HG03039 (cell line): Measurements from ENCODE around the gene NUDT3.
"Not testable (repeated sequence)": the region's sequence is repeated elsewhere in the genome, so short reads cannot be mapped to it uniquely, and the experiment has no call there.

Experiments
- ATAC-seq: cut with Tn5 transposase; IDR thresholded peaks from one replicate; pipeline ENCODE4 v1.9.1; 2021; ENCODE audit warnings: mild to moderate bottlenecking, moderate library complexity; ENCODE audit not compliant: unreplicated experiment

The NUDT3 gene

GRCh38 chr6:34324221-34324620, 68.2 kb downstream of the NUDT3 start:
- ATAC-seq: not testable (repeated sequence)

DNA sequence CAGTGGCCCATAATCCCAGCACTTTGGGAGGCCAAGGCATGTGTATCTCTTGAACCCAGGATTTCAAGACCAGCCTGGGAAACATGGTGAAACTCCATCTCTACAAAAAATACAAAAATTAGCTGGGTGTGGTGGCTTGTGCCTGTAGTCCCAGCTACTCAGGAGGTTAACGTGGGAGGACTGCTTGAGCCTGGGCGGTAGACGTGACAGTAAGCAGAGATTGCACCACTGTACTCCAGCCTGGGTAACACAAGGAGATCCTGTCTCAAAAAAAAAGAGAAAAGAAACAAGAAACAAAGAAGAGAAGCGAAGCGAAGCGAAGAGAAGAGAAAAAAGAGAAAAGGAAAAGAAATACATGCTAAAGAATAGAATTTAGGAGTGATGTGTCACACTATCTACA, 69.2 kb downstream of the NUDT3 start:
- ATAC-seq: no peak

GRCh38 chr6:34322732-34323131, 69.7 kb downstream of the NUDT3 start:
- ATAC-seq: no peak

- no peak for ATAC-seq
Observed at GRCh38 chr6:34321821-34322220, 70.6 kb downstream of the NUDT3 start.

- ATAC-seq: no peak
Observed at GRCh38 chr6:34319471-34319885, 73.0 kb downstream of the NUDT3 start.

DNA sequence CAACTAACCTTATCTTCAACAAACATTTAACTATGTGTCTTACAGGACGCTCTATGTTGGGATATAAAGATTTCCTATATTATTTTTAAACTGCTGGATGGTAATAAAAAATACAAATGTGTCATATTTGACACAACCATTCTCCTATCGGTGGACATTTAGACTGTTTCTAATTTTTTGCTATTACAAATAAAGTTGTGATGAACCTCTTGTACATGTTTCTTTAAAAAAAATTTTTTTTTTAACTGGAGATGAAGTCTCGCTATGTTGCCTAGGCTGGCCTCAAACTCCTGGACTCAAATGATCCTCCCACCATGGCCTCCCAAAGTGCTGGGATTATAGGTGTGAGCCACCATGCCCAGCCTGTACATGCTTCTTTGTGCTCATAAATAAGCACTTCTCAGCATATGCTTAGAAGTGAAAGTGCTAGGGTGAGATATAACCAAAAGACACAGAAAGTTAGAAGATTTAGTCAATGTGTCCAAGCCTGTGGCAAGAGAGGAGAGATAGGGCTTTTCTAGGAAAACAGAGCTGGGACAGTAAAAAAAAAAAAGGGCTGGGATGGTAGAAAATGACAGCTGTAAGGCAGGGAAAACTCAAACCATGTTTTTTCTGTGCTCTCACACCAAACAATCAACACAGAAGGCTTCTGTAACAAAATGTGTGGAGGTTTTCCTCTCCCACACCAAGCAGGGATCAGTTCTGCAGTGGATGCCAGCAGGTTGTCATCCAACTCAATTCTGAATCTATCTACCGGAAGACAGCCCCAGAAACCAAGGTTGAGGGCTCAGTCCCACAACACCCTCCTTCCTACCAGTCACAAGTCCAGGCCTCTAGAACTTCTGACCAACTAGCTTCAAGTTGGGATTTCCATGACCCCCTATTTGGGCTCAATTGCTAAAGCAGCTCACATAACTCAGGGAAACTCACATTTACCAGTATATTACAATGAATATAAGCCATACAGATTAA, 73.7 kb downstream of the NUDT3 start:
- ATAC-seq: no peak

GRCh38 chr6:34317882-34318498, 74.5 kb downstream of the NUDT3 start:
- ATAC-seq: no peak

DNA sequence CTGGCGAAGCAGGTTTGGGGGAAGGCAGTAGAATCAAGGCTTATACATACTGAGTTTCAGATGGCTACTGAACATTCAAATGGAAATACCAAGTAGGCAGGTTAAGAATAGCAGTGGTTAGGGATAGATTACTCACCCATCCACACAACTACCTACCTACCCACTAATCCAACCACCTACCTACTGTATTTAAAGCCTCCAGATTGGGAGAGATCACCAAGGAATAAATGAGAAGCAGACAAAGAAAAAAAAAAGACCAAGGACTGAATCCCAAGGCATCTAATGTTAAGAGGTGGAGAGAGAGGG, 75.3 kb downstream of the NUDT3 start:
- ATAC-seq: no peak

DNA sequence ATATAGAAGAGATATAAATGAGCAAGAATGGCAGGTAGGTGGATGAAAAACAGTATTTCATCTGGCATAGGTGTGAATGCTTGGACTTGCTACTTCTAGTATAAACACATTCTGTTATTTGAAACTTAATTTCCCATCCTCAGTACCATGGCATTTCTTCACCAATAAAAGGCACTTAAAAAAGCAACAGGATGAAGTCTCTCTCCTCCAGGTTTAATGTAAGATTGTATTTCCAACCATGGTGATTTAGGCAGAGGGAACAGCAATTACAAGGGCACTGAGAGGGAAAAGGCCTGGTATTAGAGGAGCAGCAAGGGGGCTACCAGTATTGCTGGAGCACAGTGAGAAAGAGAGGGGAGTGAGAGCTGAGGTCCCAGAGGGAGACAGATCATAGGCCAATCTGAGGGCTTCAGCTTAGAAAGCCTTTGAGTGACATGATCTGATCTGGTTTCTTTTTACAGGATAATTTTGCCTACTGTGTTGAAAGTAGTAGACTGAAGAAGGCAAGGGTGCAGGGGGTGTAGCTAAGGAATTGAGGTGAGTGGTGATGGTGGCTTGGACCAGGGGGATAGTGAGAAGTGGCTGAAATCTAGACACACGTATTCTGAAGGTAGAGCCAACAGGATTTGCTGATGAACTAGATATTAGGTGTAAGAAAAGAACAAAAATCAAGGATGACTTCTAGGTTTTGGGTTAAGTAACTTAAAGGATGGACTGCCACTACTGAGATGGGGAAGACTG, 75.9 kb downstream of the NUDT3 start:
- ATAC-seq: no peak

- no peak for ATAC-seq
Observed at GRCh38 chr6:34315780-34316179, 76.7 kb downstream of the NUDT3 start.

DNA sequence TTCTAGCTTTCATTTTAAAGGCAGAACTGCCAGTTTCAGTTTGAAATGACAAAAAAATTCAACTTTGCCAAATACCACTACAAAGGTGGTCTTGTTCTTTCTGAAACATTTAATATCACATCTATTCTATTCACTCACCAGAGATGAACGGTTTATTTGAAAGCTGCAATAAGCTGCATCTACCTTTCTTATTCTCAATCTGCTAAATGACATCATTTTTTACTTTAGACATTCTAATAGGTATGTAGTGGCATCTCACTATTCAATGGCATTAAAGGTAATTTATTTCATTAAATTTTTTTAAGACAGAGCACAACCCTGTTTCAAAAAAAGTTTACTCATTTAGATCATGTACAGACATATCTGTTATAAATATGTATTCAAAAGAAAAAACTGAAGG, 77.2 kb downstream of the NUDT3 start:
- no peak for ATAC-seq

GRCh38 chr6:34312259-34312658, 80.2 kb downstream of the NUDT3 start:
- ATAC-seq: no peak

DNA sequence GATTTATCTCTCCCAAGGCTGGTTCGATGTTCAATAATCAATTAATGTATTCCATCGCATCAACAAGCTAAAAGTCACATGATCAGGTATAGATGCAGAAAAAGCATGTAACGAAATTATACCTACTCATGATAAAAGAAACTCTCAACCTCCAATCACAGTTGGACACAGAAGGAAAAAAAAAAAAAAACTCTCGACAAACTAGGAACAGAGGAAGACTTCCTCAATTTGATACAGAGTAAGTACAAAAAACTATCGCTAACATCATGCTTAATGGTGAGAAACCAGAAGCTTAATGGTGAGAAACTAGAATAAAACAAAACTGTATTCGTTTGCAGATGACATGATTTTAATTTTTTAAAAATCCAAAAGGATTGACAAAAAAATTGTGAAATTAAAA, 81.7 kb downstream of the NUDT3 start:
- ATAC-seq: no peak

DNA sequence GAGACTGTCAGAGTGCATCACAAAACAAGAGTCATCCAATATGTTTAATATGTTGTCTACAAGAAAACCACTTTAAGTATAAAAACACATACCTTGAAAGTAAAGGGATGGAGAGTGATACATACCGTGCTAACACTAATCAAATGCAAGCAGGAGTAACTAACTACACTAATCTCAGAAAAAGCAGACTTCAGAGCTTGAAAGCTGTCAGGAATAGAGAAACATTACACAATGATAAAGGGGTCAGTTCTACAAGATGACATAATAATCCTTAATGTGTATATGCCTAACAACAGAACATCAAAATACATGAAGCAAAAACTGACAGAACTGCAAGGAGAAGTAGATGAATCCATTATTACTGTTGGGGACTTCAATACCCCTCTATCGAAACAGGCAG, 84.0 kb downstream of the NUDT3 start:
- no peak for ATAC-seq

- no peak for ATAC-seq
Observed at GRCh38 chr6:34305982-34306708, 86.3 kb downstream of the NUDT3 start.

GRCh38 chr6:34305497-34305896, 87.0 kb downstream of the NUDT3 start:
- no peak for ATAC-seq

DNA sequence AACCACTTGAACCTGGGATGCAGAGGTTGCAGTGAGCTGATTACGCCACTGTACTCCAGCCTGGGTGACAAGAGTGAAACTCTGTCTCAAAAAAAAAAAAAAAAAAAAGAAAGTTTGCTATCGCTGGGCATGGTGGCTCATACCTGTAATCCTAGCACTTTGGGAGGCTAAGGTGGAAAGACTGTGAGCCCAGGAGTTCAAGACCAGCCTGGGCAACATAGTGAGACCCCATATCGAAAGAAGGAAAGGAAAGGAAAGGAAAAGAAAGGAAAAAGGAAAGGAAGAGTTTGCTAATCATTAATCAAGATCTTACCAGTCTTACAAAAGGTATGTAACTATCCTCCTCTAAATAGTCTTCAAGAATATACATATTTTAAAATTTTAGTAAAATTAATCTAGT, 88.3 kb downstream of the NUDT3 start:
- no peak for ATAC-seq

GRCh38 chr6:34302929-34303328, 89.5 kb downstream of the NUDT3 start:
- ATAC-seq: no peak

- no peak for ATAC-seq
Observed at GRCh38 chr6:34301408-34301807, 91.1 kb downstream of the NUDT3 start.

- no peak for ATAC-seq
Observed at GRCh38 chr6:34300332-34300751, 92.1 kb downstream of the NUDT3 start.

GRCh38 chr6:34298941-34299340, 93.5 kb downstream of the NUDT3 start:
- no peak for ATAC-seq
